HCT116 (cell line): Measurements from ENCODE around the gene BLOC1S3. TPM values are rescaled to one million over a fixed set of nuclear protein-coding genes. Genes with fewer than 3 reads are reported as not detected.

Source experiments
- ATAC-seq: fragments of 200-7000 bp; cut with Tn5 transposase; 2 replicates; pipeline ENCODE4 v1.9.1; 2020; ENCODE audit warnings: mild to moderate bottlenecking, moderate library complexity
- BruUV-seq: library from RNA; stranded (reverse); fragments of 400-500 nt; replicated peaks from 2 replicates; lab custom pipeline; 2021; lab: Mats Ljungman, UMichigan
- CTCF ChIA-PET: fragments of 300-600 bp; sonication (Branson Sonifier 250); formaldehyde crosslinking; loops from one replicate; lab custom pipeline; 2021; ENCODE audit warnings: antibody characterized with exemption; lab: Charles Lee
- POLR2A ChIA-PET: fragments of 300-600, 350-600 bp; sonication (Branson Sonifier 250); formaldehyde crosslinking; loops from one replicate; lab custom pipeline; 2021; ENCODE audit warnings: antibody characterized with exemption; lab: Charles Lee
- RAD21 ChIA-PET, 2 experiments: fragments of 300-600 bp; sonication (Branson Sonifier 250); formaldehyde crosslinking; loops; one replicate each; lab custom pipeline; 2023; ENCODE audit warnings: low total read pairs in 2 of 2; ENCODE audit not compliant: uncharacterized antibody in 2 of 2, unreplicated experiment in 2 of 2, low non-redundant PET in 1 of 2; lab: Charles Lee
- DNase-seq: peaks from one replicate; pipeline ENCODE4 v3.0.0-alpha.2; 2010; ENCODE audit warnings: low read depth, low spot score
- H2AFZ ChIP-seq: fragments of 200-600 bp; shearing (Covaris generic), sonication (generic); 2 replicates; pipeline ENCODE4 v1.6.1; 2017; ENCODE audit warnings: low read depth, mixed run types, mixed read lengths, antibody characterized with exemption, low read length; ENCODE audit not compliant: poor library complexity, severe bottlenecking
- H3K27ac ChIP-seq: 2 replicates; pipeline ENCODE4 v1.5.1; 2012; ENCODE audit warnings: low read depth, low read length
- H3K27me3 ChIP-seq: fragments of 200-600 bp; sonication (generic); 2 replicates; pipeline ENCODE4 v1.6.1; 2016; ENCODE audit warnings: mixed run types, low read length, mixed read lengths; ENCODE audit not compliant: insufficient read depth
- H3K36me3 ChIP-seq, 2 experiments: fragments of 200-500 bp in 1 of 2; fragments of 200-600 bp in 1 of 2; sonication (Bioruptor generic) in 1 of 2; sonication (generic) in 1 of 2; 2 replicates each; pipeline versions ENCODE4 v1.5.1 to v1.6.1; 2014 to 2016; ENCODE audit warnings: low read length in 2 of 2, inconsistent platforms in 1 of 2, mixed read lengths in 1 of 2, mixed run types in 1 of 2; ENCODE audit not compliant: insufficient read depth in 2 of 2, control insufficient read depth in 1 of 2
- H3K4me1 ChIP-seq, 2 experiments: fragments of 200-600 bp in 1 of 2; sonication (generic) in 1 of 2; 2 replicates each; pipeline versions ENCODE4 v1.5.1 to v1.6.1; 2012 to 2017; ENCODE audit warnings: low read length in 2 of 2, inconsistent platforms in 1 of 2, mild to moderate bottlenecking in 1 of 2, mixed read lengths in 1 of 2, mixed run types in 1 of 2, moderate library complexity in 1 of 2; ENCODE audit not compliant: insufficient read depth in 2 of 2, control insufficient read depth in 1 of 2
- H3K4me2 ChIP-seq: fragments of 200-600 bp; sonication (generic); 2 replicates; pipeline ENCODE4 v1.6.1; 2017; ENCODE audit warnings: mixed run types, low read length, mixed read lengths
- H3K4me3 ChIP-seq, 2 experiments: fragments of 200-600 bp in 1 of 2; sonication (generic) in 1 of 2; replicated peaks in 1 of 2; 2 replicates each; pipeline ENCODE4 v1.5.1; 2011 to 2016; ENCODE audit warnings: low read length in 2 of 2, control low read depth in 1 of 2, low read depth in 1 of 2, mild to moderate bottlenecking in 1 of 2, mixed read lengths in 1 of 2, mixed run types in 1 of 2
- H3K79me2 ChIP-seq: fragments of 200-600 bp; sonication (generic); 2 replicates; pipeline ENCODE4 v1.6.1; 2017; ENCODE audit warnings: mild to moderate bottlenecking, mixed run types, low read length, moderate library complexity, mixed read lengths; ENCODE audit not compliant: insufficient read depth
- H3K9ac ChIP-seq: fragments of 200-600 bp; sonication (generic); 2 replicates; pipeline ENCODE4 v1.6.1; 2016; ENCODE audit warnings: low read length, mixed read lengths
- H3K9me2 ChIP-seq: fragments of 200-600 bp; sonication (generic), shearing (Covaris generic); 2 replicates; pipeline ENCODE4 v1.6.1; 2017; ENCODE audit warnings: mixed run types, mild to moderate bottlenecking, moderate library complexity; ENCODE audit not compliant: insufficient read depth
- H3K9me3 ChIP-seq, 2 experiments: fragments of 200-500 bp in 1 of 2; fragments of 200-600 bp in 1 of 2; sonication (Bioruptor generic) in 1 of 2; sonication (generic) in 1 of 2; 2 replicates each; pipeline ENCODE4 v1.6.1; 2014 to 2017; ENCODE audit warnings: low read length in 2 of 2, mixed read lengths in 2 of 2, inconsistent platforms in 1 of 2, low read depth in 1 of 2, mild to moderate bottlenecking in 1 of 2, mixed run types in 1 of 2, moderate library complexity in 1 of 2; ENCODE audit not compliant: control insufficient read depth in 1 of 2, insufficient read depth in 1 of 2
- H4K20me1 ChIP-seq: fragments of 200-600 bp; sonication (generic), shearing (Covaris generic); 2 replicates; pipeline ENCODE4 v1.6.1; 2017; ENCODE audit warnings: mixed run types, mild to moderate bottlenecking, moderate library complexity; ENCODE audit not compliant: insufficient read depth
- ATF3 ChIP-seq: IDR thresholded peaks from 2 replicates; pipeline ENCODE4 v1.6.1; 2012
- ELF1 ChIP-seq: IDR thresholded peaks from 2 replicates; pipeline ENCODE4 v1.6.1; 2012; ENCODE audit warnings: low read depth, borderline replicate concordance
- EZH2 ChIP-seq: fragments of 200-600 bp; sonication (generic); IDR thresholded peaks from 2 replicates; pipeline ENCODE4 v1.6.1; 2017; ENCODE audit warnings: antibody characterized with exemption, mixed run types
- EZH2phosphoT487 ChIP-seq: fragments of 200-600 bp; IDR thresholded peaks from 2 replicates; pipeline ENCODE4 v1.6.1; 2018; ENCODE audit warnings: antibody characterized with exemption, borderline replicate concordance
- JUND ChIP-seq: IDR thresholded peaks from 2 replicates; pipeline ENCODE4 v1.6.1; 2012
- POLR2AphosphoS5 ChIP-seq: IDR thresholded peaks from 2 replicates; pipeline ENCODE4 v1.6.1; 2011; ENCODE audit warnings: mild to moderate bottlenecking, low read depth, low read length, moderate library complexity
- RAD21 ChIP-seq: IDR thresholded peaks from 2 replicates; pipeline ENCODE4 v1.6.1; 2012; ENCODE audit warnings: low read depth, mild to moderate bottlenecking
- REST ChIP-seq: IDR thresholded peaks from 2 replicates; pipeline ENCODE4 v1.6.1; 2012; ENCODE audit warnings: low read depth
- SRF ChIP-seq: IDR thresholded peaks from 2 replicates; pipeline ENCODE4 v1.6.1; 2012; ENCODE audit warnings: low read depth
- TCF7L2 ChIP-seq: IDR thresholded peaks from 2 replicates; pipeline ENCODE4 v1.7.0; 2011; ENCODE audit warnings: borderline replicate concordance, inconsistent platforms; ENCODE audit not compliant: insufficient read depth, insufficient read length; ENCODE audit errors: extremely low read depth
- ZBTB33 ChIP-seq: IDR thresholded peaks from 2 replicates; pipeline ENCODE4 v1.6.1; 2011; ENCODE audit warnings: mild to moderate bottlenecking, low read length, moderate library complexity; ENCODE audit not compliant: insufficient replicate concordance; ENCODE audit errors: extremely low read depth
- intact Hi-C: fragments of 100-400 bp; cut with micrococcal nuclease; formaldehyde crosslinking; loops from 2 replicates; pipeline ENCODE4 v1.10.0; 2022
- total RNA-seq: library from RNA; stranded (reverse); gene quantifications from one replicate; pipeline ENCODE4 v1.2.1, GENCODE V29; 2021; ENCODE audit not compliant: unreplicated experiment
- TF ChIP-seq, protein P1 (sequence below): IDR thresholded peaks from 2 replicates; pipeline ENCODE4 v1.6.1; 2012

Gene BLOC1S3
- total RNA-seq, 1 experiment from 2014 or later = 12.2 TPM

DNA sequence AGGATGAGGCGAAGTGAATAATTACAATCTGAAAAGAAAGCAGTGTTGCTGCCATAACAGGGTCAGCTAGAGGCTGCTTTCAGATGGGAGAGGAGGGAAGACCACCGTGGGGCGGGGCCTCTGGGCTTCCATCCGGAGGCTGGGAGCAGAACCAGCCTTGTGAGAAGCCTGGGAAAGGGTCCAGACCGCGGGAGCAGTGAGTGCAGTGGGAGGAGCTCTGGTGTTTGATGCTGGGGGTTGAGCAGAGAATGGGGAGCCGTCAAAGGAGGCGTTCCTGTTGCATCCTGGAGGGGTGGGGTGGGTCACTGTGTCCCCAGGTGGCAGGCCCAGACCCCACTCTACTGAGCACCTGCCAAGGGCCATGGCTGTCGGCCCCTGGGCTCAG, 35.9 kb upstream of the BLOC1S3 start:
- intact Hi-C loops = no loop called here
- no peak for ATAC-seq
- TF ChIP-seq POLR2AphosphoS5 (no peak), ATF3 (no peak), RAD21 (no peak), EZH2phosphoT487 (no peak)
- TF ChIP-seq, protein P1, sequence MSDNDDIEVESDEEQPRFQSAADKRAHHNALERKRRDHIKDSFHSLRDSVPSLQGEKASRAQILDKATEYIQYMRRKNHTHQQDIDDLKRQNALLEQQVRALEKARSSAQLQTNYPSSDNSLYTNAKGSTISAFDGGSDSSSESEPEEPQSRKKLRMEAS = no peak
- H2AFZ ChIP-seq = no peak overlapping the region
- H3K9me3 ChIP-seq = no peaks in the 10 kb centered on the region
- H3K4me3 ChIP-seq = no peak overlapping the region
- no peaks in the 10 kb centered on the region; a peak in 1 of 4 replicates for H3K36me3 ChIP-seq
- H3K4me2 ChIP-seq = no peak overlapping the region
- no peak for DNase-seq
- ChIA-PET RAD21 (no interaction called here), POLR2A (no interaction called here), CTCF (no interaction called here)
- H3K27me3 ChIP-seq = no peaks in the 10 kb centered on the region
- H3K9me2 ChIP-seq = no peaks in the 10 kb centered on the region
- no peaks in the 10 kb centered on the region for H4K20me1 ChIP-seq
- peaks cover 0 to 3% of the 10 kb centered on the region in 2 experiments; a peak in 2 of 4 replicates for H3K4me1 ChIP-seq
- H3K9ac ChIP-seq = no peak overlapping the region
- H3K79me2 ChIP-seq = peaks cover 8% of the 10 kb centered on the region; the same call in 1 of the 2 replicates
- no peak overlapping the region; the same call in 1 of the 2 replicates for H3K27ac ChIP-seq
- no TSS peak for BruUV-seq

GRCh38 chr19:45144431-45145269, 33.9 kb upstream of the BLOC1S3 start:
- Histone ChIP-seq H4K20me1 (no peaks in the 10 kb centered on the region), H3K9me3 (no peaks in the 10 kb centered on the region), H3K27me3 (no peaks in the 10 kb centered on the region), H3K4me1 (peaks cover 0 to 6% of the 10 kb centered on the region in 2 experiments; a peak in 1 of 4 replicates), H3K4me3 (no peak overlapping the region), H3K4me2 (no peak overlapping the region), H3K9me2 (no peaks in the 10 kb centered on the region), H3K36me3 (no peaks in the 10 kb centered on the region; a peak in 1 of 4 replicates), H3K79me2 (peaks cover 2% of the 10 kb centered on the region; the same call in 1 of the 2 replicates), H2AFZ (no peak overlapping the region), H3K27ac (no peak overlapping the region), H3K9ac (no peak overlapping the region)
- ATAC-seq (no peak), DNase-seq (no peak)
- intact Hi-C loops = no loop called here
- CTCF ChIA-PET = interaction anchor here (0.9 kb wide), 1 partner anchor 14 kb away, joined by 4 read pairs; no protein-coding TSS in a partner anchor
- RAD21 ChIA-PET = no interaction called here
- POLR2A ChIA-PET = no interaction called here
- BruUV-seq = no TSS peak
- no peak for TF ChIP-seq EZH2phosphoT487
- no peak for TF ChIP-seq ELF1
- no peak for TF ChIP-seq EZH2
- no peak for TF ChIP-seq RAD21
- no peak for TF ChIP-seq TCF7L2
- TF ChIP-seq SRF = no peak
- no peak for TF ChIP-seq REST
- no peak for TF ChIP-seq POLR2AphosphoS5
- no peak for TF ChIP-seq ZBTB33
- no peak for TF ChIP-seq JUND
